H1 (cell line): ENCODE data around the gene IL2RA. TPM values are rescaled to one million over a fixed set of nuclear protein-coding genes. Genes with fewer than 3 reads are reported as not detected.

Experiments
- CTCF ChIA-PET: fragments of 300-600 bp; sonication (Branson Sonifier 250); formaldehyde crosslinking; loops from one replicate; lab custom pipeline; 2021; ENCODE audit not compliant: partially characterized antibody; lab: Charles Lee
- POLR2A ChIA-PET: fragments of 300-600 bp; sonication (Branson Sonifier 250); formaldehyde crosslinking; loops from one replicate; lab custom pipeline; 2021; ENCODE audit warnings: inconsistent platforms; ENCODE audit not compliant: partially characterized antibody; lab: Charles Lee
- DNase-seq, 2 experiments: peaks; one replicate each; pipeline versions ENCODE4 v3.0.0 to v3.0.0-alpha.2; 2010 to 2022; ENCODE audit warnings: low spot score in 2 of 2, low read depth in 1 of 2, mixed read lengths in 1 of 2
- FAIRE-seq: peaks from 2 replicates; lab custom pipeline; 2011; peaks lifted over from hg19 to GRCh38; lab: Jason Lieb, UNC
- H2AFZ ChIP-seq: 2 replicates; pipeline ENCODE4 v1.8.1; 2012; ENCODE audit warnings: low read length, inconsistent platforms
- H2AK5ac ChIP-seq: 2 replicates; pipeline ENCODE4 v1.6.1; 2013; ENCODE audit warnings: low read depth, low read length
- H2BK120ac ChIP-seq: replicated peaks from 2 replicates; pipeline ENCODE3; 2013; ENCODE audit warnings: low read depth, low read length, inconsistent platforms
- H2BK12ac ChIP-seq: 2 replicates; pipeline ENCODE4 v1.6.1; 2013; ENCODE audit warnings: low read depth, low read length
- H2BK15ac ChIP-seq: 2 replicates; pipeline ENCODE4 v1.6.1; 2013; ENCODE audit warnings: low read length
- H2BK20ac ChIP-seq: 2 replicates; pipeline ENCODE4 v1.6.1; 2013; ENCODE audit warnings: low read length
- H2BK5ac ChIP-seq: 2 replicates; pipeline ENCODE4 v1.6.1; 2013; ENCODE audit warnings: low read depth, low read length
- H3K14ac ChIP-seq: 2 replicates; pipeline ENCODE4 v1.6.1; 2013; ENCODE audit warnings: inconsistent platforms; ENCODE audit not compliant: insufficient read length
- H3K18ac ChIP-seq: 2 replicates; pipeline ENCODE4 v1.6.1; 2013; ENCODE audit warnings: low read length; ENCODE audit errors: extremely low read depth
- H3K23ac ChIP-seq: 2 replicates; pipeline ENCODE4 v1.6.1; 2013; ENCODE audit warnings: inconsistent platforms; ENCODE audit not compliant: insufficient read length
- H3K23me2 ChIP-seq: 2 replicates; pipeline ENCODE4 v1.6.1; 2013; ENCODE audit warnings: low read depth, low read length
- H3K27ac ChIP-seq: 2 replicates; pipeline ENCODE4 v1.6.1; 2011; ENCODE audit warnings: low read depth, low read length, inconsistent platforms
- H3K27me3 ChIP-seq, 4 experiments: replicated peaks in 1 of 4; 1 replicate in 1 of 4; 2 replicates in 3 of 4; pipeline versions ENCODE4 v1.6.1 to v1.8.1; 2011 to 2013; ENCODE audit warnings: low read length in 3 of 4, mild to moderate bottlenecking in 3 of 4, inconsistent platforms in 2 of 4, mixed read lengths in 2 of 4, moderate library complexity in 1 of 4; ENCODE audit not compliant: control insufficient read depth in 3 of 4, insufficient read depth in 3 of 4; ENCODE audit errors: extremely low read depth in 1 of 4
- H3K36me3 ChIP-seq, 4 experiments: 2 replicates each; pipeline versions ENCODE4 v1.6.1 to v1.8.1; 2011 to 2013; ENCODE audit warnings: mild to moderate bottlenecking in 4 of 4, low read length in 3 of 4, moderate library complexity in 2 of 4, control low read depth in 1 of 4, inconsistent platforms in 1 of 4; ENCODE audit not compliant: insufficient read depth in 4 of 4, control insufficient read depth in 2 of 4
- H3K4ac ChIP-seq: replicated peaks from 2 replicates; pipeline ENCODE3; 2013; ENCODE audit warnings: low read length, low read depth, mixed read lengths, inconsistent platforms; ENCODE audit not compliant: insufficient read length
- H3K4me1 ChIP-seq, 4 experiments: replicated peaks in 1 of 4; 1 replicate in 1 of 4; 2 replicates in 3 of 4; pipeline versions ENCODE4 v1.6.1 to v1.8.1; 2011 to 2013; ENCODE audit warnings: low read length in 3 of 4, inconsistent platforms in 2 of 4, mixed read lengths in 1 of 4; ENCODE audit not compliant: insufficient read depth in 4 of 4, control insufficient read depth in 3 of 4
- H3K4me2 ChIP-seq, 2 experiments: 2 replicates each; pipeline versions ENCODE4 v1.6.1 to v1.8.1; 2011 to 2013; ENCODE audit warnings: low read depth in 2 of 2, low read length in 2 of 2, control low read depth in 1 of 2, inconsistent platforms in 1 of 2, mild to moderate bottlenecking in 1 of 2; ENCODE audit not compliant: insufficient read depth in 1 of 2
- H3K4me3 ChIP-seq, 4 experiments: fragments of 200-600, 300-600 bp in 1 of 4; sonication (generic), shearing (Covaris generic), sonication (Bioruptor Twin) in 1 of 4; 2 replicates each; pipeline versions ENCODE4 v1.5.1 to v1.8.1; 2011 to 2016; ENCODE audit warnings: low read length in 4 of 4, low read depth in 3 of 4, control low read depth in 2 of 4, inconsistent platforms in 2 of 4, mild to moderate bottlenecking in 2 of 4, mixed read lengths in 1 of 4, moderate library complexity in 1 of 4; ENCODE audit not compliant: insufficient read depth in 2 of 4; ENCODE audit errors: extremely low read depth in 1 of 4
- H3K56ac ChIP-seq: replicated peaks from 2 replicates; pipeline ENCODE3; 2013; ENCODE audit warnings: low read depth, mild to moderate bottlenecking, mixed read lengths, low read length, inconsistent platforms; ENCODE audit not compliant: insufficient read length
- H3K79me1 ChIP-seq: 2 replicates; pipeline ENCODE4 v1.6.1; 2013; ENCODE audit warnings: low read depth, low read length, control low read depth
- H3K79me2 ChIP-seq, 2 experiments: 2 replicates each; pipeline versions ENCODE4 v1.6.1 to v1.8.1; 2012 to 2013; ENCODE audit warnings: low read length in 2 of 2, mild to moderate bottlenecking in 2 of 2, inconsistent platforms in 1 of 2; ENCODE audit not compliant: insufficient read depth in 2 of 2, control insufficient read depth in 1 of 2
- H3K9ac ChIP-seq, 4 experiments: replicated peaks in 1 of 4; 1 replicate in 1 of 4; 2 replicates in 3 of 4; pipeline versions ENCODE4 v1.6.1 to v1.8.1; 2011 to 2013; ENCODE audit warnings: low read depth in 3 of 4, low read length in 3 of 4, control low read depth in 2 of 4, mild to moderate bottlenecking in 2 of 4, moderate library complexity in 2 of 4, inconsistent platforms in 1 of 4; ENCODE audit errors: extremely low read depth in 1 of 4
- H3K9me3 ChIP-seq, 2 experiments: 2 replicates each; pipeline versions ENCODE4 v1.6.1 to v1.8.1; 2012 to 2013; ENCODE audit warnings: mild to moderate bottlenecking in 2 of 2, moderate library complexity in 2 of 2, control low read depth in 1 of 2, inconsistent platforms in 1 of 2, low read depth in 1 of 2, low read length in 1 of 2, mixed read lengths in 1 of 2; ENCODE audit not compliant: insufficient read depth in 2 of 2
- H4K20me1 ChIP-seq, 2 experiments: replicated peaks in 1 of 2; 2 replicates each; pipeline versions ENCODE3 to v1.8.1; 2011 to 2013; ENCODE audit warnings: inconsistent platforms in 2 of 2, low read length in 2 of 2, mild to moderate bottlenecking in 1 of 2; ENCODE audit not compliant: insufficient read depth in 2 of 2, control insufficient read depth in 1 of 2
- H4K5ac ChIP-seq: 2 replicates; pipeline ENCODE4 v1.6.1; 2013; ENCODE audit warnings: low read length, low read depth, mixed read lengths, inconsistent platforms; ENCODE audit not compliant: insufficient read length
- H4K8ac ChIP-seq: 2 replicates; pipeline ENCODE4 v1.8.0; 2013; ENCODE audit warnings: mild to moderate bottlenecking, moderate library complexity, low read length, inconsistent platforms; ENCODE audit not compliant: insufficient read depth; ENCODE audit errors: extremely low read depth
- H4K91ac ChIP-seq: replicated peaks from 2 replicates; pipeline ENCODE3; 2013; ENCODE audit warnings: low read length, mixed read lengths, inconsistent platforms; ENCODE audit not compliant: insufficient read length
- WGBS, 2 experiments: shearing (Covaris generic) in 1 of 2; methylation state at CpG; one replicate each; pipeline versions ENCODE4 v1.1.6 to v1.1.7; 2013 to 2015; ENCODE audit warnings: low lambda C conversion rate in 2 of 2, mixed read lengths in 2 of 2, inconsistent platforms in 1 of 2, low coverage in 1 of 2, missing lambda C conversion rate in 1 of 2; ENCODE audit not compliant: insufficient replicate concordance in 2 of 2, insufficient coverage in 1 of 2, insufficient read length in 1 of 2; ENCODE audit errors: extremely low coverage in 1 of 2, missing lambda C conversion rate in 1 of 2; 5-methylcytosine and 5-hydroxymethylcytosine counted together
- polyA plus RNA-seq, 7 experiments: library from polyadenylated mRNA; depleted of rRNA in 3 of 7; stranded (reverse) in 5 of 7; unstranded in 2 of 7; fragments of >200 nt in 5 of 7; fragments of 200-250 nt in 2 of 7; gene quantifications; 1 replicate in 5 of 7; 2 replicates in 1 of 7; 4 replicates in 1 of 7; pipeline versions ENCODE4 v1.2.1 to v1.2.3, GENCODE V29; 2011 to 2013; ENCODE audit warnings: missing spikeins in 2 of 7, mixed read lengths in 2 of 7
- total RNA-seq: library from RNA; stranded (reverse); fragmentation: NEBNext Ultra II Directional; extraction: Animal tissue kit (Norgen Biotek cat#: 25700); gene quantifications from 2 replicates; pipeline ENCODE4 v1.2.1, GENCODE V29; 2021
- TF ChIP-seq, protein P1 (sequence below): fragments of 300-600 bp; sonication (generic); IDR thresholded peaks from 2 replicates; pipeline ENCODE4 v1.7.1; 2012; ENCODE audit warnings: low read length, moderate library complexity, mild to moderate bottlenecking, inconsistent platforms; ENCODE audit not compliant: insufficient replicate concordance

Gene IL2RA
- total and polyA plus RNA-seq, 2 of the 8 experiments (the other 6 are each of a cell fraction or from before 2014, with no cell fraction given), result not detected

DNA sequence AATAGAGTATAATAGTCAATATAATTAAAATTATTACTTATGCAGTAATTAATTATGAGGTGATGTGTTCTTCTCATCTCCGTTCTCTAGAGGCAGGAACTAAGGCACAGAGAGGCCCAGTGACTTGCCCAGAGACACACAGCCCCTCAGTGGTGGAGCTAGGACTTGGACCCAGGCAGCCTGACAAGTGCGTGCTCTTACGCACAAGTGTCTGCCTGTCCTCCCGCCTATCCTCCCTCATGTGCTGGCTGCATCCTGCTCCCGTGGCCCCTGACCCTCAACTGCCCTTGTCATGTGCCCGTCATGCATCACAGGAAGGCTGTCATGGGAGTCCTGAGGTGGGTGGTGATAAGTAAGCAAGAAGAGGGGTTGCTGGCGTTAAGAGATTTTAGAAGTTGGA, 14.3 kb downstream of the IL2RA start:
- no peak for FAIRE-seq
- Histone ChIP-seq H2BK120ac (no peak overlapping the region), H4K20me1 (no peaks in the 10 kb centered on the region), H2BK5ac (no peak overlapping the region), H3K23me2 (no peaks in the 10 kb centered on the region), H3K27ac (no peak overlapping the region), H3K18ac (no peak overlapping the region), H2AK5ac (no peak overlapping the region), H3K4ac (no peak overlapping the region), H3K14ac (no peak overlapping the region), H3K36me3 (no peaks in the 10 kb centered on the region), H3K9ac (no peak overlapping the region), H3K79me2 (no peaks in the 10 kb centered on the region), H2BK20ac (no peak overlapping the region), H2BK15ac (no peak overlapping the region), H3K23ac (no peak overlapping the region), H3K4me2 (no peak overlapping the region), H3K79me1 (no peaks in the 10 kb centered on the region), H3K27me3 (no peaks in the 10 kb centered on the region), H3K56ac (no peak overlapping the region), H3K4me1 (no peaks in the 10 kb centered on the region), H2AFZ (no peak overlapping the region), H2BK12ac (no peak overlapping the region), H4K91ac (no peak overlapping the region), H4K8ac (no peak overlapping the region), H4K5ac (no peak overlapping the region), H3K9me3 (no peaks in the 10 kb centered on the region), H3K4me3 (no peak overlapping the region)
- peak in 1 of 2 experiments; percentile 4 for DNase-seq
- ChIA-PET CTCF (no interaction called here), POLR2A (no interaction called here)
- WGBS, 2 experiments, result 95 to 100% methylated on average over 1 to 7 of the region's 7 CpGs
- TF ChIP-seq, protein P1, sequence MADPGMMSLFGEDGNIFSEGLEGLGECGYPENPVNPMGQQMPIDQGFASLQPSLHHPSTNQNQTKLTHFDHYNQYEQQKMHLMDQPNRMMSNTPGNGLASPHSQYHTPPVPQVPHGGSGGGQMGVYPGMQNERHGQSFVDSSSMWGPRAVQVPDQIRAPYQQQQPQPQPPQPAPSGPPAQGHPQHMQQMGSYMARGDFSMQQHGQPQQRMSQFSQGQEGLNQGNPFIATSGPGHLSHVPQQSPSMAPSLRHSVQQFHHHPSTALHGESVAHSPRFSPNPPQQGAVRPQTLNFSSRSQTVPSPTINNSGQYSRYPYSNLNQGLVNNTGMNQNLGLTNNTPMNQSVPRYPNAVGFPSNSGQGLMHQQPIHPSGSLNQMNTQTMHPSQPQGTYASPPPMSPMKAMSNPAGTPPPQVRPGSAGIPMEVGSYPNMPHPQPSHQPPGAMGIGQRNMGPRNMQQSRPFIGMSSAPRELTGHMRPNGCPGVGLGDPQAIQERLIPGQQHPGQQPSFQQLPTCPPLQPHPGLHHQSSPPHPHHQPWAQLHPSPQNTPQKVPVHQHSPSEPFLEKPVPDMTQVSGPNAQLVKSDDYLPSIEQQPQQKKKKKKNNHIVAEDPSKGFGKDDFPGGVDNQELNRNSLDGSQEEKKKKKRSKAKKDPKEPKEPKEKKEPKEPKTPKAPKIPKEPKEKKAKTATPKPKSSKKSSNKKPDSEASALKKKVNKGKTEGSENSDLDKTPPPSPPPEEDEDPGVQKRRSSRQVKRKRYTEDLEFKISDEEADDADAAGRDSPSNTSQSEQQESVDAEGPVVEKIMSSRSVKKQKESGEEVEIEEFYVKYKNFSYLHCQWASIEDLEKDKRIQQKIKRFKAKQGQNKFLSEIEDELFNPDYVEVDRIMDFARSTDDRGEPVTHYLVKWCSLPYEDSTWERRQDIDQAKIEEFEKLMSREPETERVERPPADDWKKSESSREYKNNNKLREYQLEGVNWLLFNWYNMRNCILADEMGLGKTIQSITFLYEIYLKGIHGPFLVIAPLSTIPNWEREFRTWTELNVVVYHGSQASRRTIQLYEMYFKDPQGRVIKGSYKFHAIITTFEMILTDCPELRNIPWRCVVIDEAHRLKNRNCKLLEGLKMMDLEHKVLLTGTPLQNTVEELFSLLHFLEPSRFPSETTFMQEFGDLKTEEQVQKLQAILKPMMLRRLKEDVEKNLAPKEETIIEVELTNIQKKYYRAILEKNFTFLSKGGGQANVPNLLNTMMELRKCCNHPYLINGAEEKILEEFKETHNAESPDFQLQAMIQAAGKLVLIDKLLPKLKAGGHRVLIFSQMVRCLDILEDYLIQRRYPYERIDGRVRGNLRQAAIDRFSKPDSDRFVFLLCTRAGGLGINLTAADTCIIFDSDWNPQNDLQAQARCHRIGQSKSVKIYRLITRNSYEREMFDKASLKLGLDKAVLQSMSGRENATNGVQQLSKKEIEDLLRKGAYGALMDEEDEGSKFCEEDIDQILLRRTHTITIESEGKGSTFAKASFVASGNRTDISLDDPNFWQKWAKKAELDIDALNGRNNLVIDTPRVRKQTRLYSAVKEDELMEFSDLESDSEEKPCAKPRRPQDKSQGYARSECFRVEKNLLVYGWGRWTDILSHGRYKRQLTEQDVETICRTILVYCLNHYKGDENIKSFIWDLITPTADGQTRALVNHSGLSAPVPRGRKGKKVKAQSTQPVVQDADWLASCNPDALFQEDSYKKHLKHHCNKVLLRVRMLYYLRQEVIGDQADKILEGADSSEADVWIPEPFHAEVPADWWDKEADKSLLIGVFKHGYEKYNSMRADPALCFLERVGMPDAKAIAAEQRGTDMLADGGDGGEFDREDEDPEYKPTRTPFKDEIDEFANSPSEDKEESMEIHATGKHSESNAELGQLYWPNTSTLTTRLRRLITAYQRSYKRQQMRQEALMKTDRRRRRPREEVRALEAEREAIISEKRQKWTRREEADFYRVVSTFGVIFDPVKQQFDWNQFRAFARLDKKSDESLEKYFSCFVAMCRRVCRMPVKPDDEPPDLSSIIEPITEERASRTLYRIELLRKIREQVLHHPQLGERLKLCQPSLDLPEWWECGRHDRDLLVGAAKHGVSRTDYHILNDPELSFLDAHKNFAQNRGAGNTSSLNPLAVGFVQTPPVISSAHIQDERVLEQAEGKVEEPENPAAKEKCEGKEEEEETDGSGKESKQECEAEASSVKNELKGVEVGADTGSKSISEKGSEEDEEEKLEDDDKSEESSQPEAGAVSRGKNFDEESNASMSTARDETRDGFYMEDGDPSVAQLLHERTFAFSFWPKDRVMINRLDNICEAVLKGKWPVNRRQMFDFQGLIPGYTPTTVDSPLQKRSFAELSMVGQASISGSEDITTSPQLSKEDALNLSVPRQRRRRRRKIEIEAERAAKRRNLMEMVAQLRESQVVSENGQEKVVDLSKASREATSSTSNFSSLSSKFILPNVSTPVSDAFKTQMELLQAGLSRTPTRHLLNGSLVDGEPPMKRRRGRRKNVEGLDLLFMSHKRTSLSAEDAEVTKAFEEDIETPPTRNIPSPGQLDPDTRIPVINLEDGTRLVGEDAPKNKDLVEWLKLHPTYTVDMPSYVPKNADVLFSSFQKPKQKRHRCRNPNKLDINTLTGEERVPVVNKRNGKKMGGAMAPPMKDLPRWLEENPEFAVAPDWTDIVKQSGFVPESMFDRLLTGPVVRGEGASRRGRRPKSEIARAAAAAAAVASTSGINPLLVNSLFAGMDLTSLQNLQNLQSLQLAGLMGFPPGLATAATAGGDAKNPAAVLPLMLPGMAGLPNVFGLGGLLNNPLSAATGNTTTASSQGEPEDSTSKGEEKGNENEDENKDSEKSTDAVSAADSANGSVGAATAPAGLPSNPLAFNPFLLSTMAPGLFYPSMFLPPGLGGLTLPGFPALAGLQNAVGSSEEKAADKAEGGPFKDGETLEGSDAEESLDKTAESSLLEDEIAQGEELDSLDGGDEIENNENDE, result no peak
